GM12873 (cell line): Measurements from ENCODE around the gene TLK1.

Experiments
- TF ChIP-seq, protein P1 (sequence below): IDR thresholded peaks from 2 replicates; pipeline ENCODE4 v1.5.1; 2012; ENCODE audit warnings: low read depth, mild to moderate bottlenecking, moderate library complexity, low read length, control low read depth; ENCODE audit not compliant: insufficient read depth; ENCODE audit errors: missing control alignments

Gene TLK1

GRCh38 chr2:170974304-170974993, 186.2 kb downstream of the TLK1 start:
- TF ChIP-seq, protein P1, sequence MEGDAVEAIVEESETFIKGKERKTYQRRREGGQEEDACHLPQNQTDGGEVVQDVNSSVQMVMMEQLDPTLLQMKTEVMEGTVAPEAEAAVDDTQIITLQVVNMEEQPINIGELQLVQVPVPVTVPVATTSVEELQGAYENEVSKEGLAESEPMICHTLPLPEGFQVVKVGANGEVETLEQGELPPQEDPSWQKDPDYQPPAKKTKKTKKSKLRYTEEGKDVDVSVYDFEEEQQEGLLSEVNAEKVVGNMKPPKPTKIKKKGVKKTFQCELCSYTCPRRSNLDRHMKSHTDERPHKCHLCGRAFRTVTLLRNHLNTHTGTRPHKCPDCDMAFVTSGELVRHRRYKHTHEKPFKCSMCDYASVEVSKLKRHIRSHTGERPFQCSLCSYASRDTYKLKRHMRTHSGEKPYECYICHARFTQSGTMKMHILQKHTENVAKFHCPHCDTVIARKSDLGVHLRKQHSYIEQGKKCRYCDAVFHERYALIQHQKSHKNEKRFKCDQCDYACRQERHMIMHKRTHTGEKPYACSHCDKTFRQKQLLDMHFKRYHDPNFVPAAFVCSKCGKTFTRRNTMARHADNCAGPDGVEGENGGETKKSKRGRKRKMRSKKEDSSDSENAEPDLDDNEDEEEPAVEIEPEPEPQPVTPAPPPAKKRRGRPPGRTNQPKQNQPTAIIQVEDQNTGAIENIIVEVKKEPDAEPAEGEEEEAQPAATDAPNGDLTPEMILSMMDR: no peak

DNA sequence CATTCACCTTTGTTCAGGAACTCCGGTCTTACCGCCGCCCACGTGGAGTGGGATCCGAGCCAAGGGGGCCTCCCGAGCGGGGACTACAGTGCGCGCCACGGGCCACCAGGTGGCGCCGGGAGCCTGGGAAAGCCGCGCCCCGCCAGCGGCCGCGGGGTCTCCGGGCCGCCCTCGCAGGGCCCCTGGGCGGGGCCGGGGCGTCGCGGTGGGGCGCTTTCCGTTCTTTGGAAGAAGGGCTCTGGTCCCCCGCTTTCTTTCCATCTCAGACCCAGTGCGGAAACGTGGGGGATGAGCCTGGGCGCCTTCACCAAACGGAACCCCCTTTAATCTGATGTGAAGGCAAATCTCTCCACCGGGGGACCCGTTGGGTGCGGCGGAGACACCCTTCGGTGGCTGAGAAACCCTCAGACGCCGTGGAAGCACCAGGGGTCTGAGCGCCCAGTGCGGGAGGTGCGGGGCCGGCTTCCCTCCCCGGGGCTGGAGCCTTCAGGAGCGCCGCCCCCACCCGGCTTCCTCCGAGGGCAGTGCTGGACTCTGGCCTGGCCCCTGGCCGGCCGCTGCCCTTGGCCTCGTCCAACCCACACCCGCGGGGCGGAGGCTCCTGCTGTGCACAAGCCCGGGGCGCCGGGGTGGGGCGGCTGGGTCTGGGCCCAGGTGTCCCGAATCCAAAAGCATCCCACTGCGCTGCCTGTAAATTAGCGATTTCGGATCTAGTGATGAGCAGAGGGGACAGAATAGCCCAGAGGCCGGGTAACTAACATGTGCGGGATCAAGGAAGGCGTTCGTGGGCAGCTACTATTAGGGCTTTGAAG, 187.0 kb downstream of the TLK1 start:
- TF ChIP-seq, protein P1: peak; percentile 83

GRCh38 chr2:170973225-170973491, 187.5 kb downstream of the TLK1 start:
- TF ChIP-seq, protein P1: no peak

- TF ChIP-seq, protein P1: peak; percentile 15
These were observed 188.1 kb downstream of the TLK1 start for GRCh38 chr2:170972296-170973224.

DNA sequence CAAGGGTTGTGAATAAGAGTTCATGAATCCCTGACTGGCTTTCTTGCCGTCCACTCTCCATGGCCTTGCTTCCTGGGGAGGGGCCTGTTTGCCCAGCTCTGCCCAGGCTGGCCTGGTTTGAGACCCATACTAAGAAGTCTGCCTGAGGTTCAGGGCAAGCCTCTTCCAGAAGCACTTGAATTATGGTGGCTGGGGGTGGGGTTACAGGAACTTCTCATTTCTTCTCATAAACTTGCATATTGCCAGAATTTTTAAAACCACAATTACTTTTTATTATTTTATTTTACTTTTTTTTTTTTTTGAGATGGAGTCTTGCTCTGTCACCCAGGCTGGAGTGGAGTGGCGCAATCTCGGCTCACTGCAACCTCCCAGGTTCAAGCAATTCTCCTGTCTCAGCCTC, 189.6 kb downstream of the TLK1 start:
- TF ChIP-seq, protein P1: no peak

GRCh38 chr2:170969872-170970496, 190.7 kb downstream of the TLK1 start:
- TF ChIP-seq, protein P1: no peak
